Stimulated activated CD4-positive, alpha-beta T cell treated with anti-CD3 and anti-CD28 coated beads, Interleukin-1b, Interleukin-23, amount 100 ng/mL, for 48 hours (primary cell): ENCODE results near the gene FUT1.
"Not testable (repeated sequence)": the region's sequence is repeated elsewhere in the genome, so short reads cannot be mapped to it uniquely, and the experiment has no call there.

Experiments
- DNase-seq: peaks from one replicate; pipeline ENCODE4 v3.0.0-alpha.2; 2020

Gene FUT1

GRCh38 chr19:48752496-48753365 is at the start of gene FUT1:
FUT1 (minus strand) TSS chr19:48752641; CDS start chr19:48751281, 1,360 bp downstream.
- peak; percentile 31 for DNase-seq

GRCh38 chr19:48799358-48800300 is 47.2 kb upstream of the FUT1 start:
- no peak for DNase-seq

DNA sequence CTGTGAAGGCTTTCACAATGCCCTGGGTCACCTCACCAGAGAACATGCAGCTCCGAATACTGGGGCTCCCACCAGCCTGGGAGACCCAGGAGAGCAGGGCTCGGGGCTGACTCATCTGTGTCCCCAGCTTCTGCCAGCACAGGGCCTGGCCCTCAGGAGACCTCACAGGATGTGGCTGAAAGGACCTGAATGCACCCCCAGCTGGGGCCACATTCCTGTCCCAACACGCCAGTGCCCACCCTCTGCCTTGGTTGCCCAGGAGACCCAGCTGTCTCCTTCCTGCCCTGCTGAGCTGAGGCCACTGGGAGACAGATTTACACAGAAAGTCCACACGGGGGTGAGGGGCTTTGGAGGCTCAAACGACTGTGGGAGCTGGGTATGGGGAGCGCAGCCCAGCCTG is 46.5 kb upstream of the FUT1 start:
- no peak for DNase-seq

DNA sequence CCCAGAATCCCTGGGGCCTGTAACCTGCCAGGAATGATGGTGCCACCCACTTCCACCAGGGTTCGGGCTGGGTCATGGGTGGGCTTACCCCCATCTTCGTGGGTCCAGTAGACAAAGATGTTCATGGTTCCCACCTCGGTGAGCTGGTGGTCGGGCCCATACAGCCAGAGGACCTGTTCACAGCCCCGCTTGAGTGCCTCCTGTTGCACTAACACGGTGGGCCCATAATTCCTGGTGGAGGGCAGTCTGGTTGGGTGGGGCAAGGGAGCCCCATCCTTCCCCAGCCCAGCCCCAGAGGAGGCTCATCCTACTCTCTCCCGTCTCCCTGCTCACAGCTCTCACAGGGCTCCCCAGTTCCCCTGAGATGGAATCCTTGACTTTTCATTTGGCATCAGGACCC is 44.7 kb upstream of the FUT1 start:
- DNase-seq, result no peak

- no peak for DNase-seq
Measured at GRCh38 chr19:48796298-48797083, 44.0 kb upstream of the FUT1 start.

GRCh38 chr19:48795685-48796070 is 43.2 kb upstream of the FUT1 start:
- DNase-seq, result no peak

GRCh38 chr19:48795055-48795684 is 42.7 kb upstream of the FUT1 start:
- DNase-seq, result peak; percentile 87

GRCh38 chr19:48794291-48794690 is 41.9 kb upstream of the FUT1 start:
- DNase-seq, result no peak

- no peak for DNase-seq
Measured at GRCh38 chr19:48793271-48793670, 40.8 kb upstream of the FUT1 start.

DNA sequence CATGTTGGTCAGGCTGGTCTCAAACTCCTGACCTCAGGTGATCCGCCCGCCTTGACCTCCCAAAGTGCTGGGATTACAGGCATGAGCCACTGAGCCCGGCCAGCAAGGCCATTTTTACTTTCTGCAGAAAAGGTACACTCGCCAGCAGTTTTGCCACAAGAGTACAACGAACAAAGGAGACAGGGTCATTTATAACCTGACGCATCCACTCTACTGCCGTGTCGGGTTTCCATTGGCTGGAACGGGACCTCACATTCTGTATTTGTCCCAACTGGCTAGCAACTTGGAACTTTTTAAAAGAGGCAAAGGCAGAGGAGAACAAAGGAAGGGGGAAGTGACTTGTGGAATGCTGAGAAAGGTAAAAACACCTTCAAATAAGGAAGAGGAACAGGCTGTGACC is 34.9 kb upstream of the FUT1 start:
- DNase-seq, result not testable (repeated sequence)

GRCh38 chr19:48786422-48786821 is 34.0 kb upstream of the FUT1 start:
- DNase-seq, result not testable (repeated sequence)

- no peak for DNase-seq
Measured at GRCh38 chr19:48784527-48784926, 32.1 kb upstream of the FUT1 start.

DNA sequence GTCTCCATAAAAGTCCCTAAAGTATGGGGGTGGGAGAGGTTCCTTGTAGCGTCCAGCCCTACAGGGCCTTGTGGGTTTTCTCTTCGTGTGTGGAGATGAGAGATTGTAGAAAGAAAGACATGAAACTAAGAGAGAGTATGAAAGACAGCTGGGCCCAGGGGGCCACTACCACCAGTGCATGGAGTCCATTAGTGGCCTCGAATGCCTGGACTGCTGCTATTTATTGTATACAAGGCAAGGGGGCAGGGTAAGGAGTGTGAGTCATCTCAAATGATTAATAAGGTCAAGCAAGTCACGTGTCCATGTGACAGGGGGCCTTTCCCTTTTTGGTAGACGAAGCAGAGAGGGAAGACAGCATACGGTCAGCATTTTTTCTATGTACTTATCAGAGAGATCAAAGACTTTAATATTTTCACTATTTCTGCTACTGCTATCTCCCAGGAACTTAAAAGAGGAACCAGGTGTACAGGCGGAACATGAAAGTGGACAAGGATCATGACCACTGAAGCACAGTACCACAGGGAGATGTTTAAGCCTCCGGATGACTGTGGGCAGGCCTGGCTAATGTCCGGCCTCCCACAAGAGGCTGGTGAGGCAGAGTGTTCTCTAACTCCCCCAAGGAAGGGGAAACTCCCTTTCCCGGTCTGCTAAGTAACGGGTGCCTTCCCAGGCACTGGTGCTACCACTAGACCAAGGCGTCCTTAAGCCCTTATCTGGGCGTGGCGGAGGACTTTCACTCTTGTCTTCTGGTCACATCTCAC is 28.4 kb upstream of the FUT1 start:
- no peak for DNase-seq

DNA sequence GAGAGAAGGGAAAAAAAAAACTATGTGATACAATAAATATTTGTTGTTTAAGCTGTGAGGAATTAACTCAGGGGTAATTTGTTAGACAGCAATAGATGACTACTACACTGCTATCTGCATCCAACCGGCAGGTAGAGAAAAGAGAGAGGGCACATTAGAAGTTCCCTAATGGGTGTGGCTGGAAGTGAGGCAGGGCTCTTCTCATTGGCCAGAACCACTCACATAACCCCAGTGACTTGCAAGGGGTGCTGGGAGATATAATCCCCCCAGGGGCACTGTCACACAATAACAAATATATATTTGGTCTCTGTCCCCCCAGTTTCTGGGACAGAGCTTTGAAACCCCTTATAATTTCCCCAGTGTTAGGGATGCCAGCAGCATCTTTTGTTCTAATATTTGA is 27.2 kb upstream of the FUT1 start:
- no peak for DNase-seq

GRCh38 chr19:48777720-48778119 is 25.3 kb upstream of the FUT1 start:
- DNase-seq, result no peak

GRCh38 chr19:48777139-48777538 is 24.7 kb upstream of the FUT1 start:
- no peak for DNase-seq

- DNase-seq, result no peak
Measured at GRCh38 chr19:48772503-48772953, 20.1 kb upstream of the FUT1 start.

DNA sequence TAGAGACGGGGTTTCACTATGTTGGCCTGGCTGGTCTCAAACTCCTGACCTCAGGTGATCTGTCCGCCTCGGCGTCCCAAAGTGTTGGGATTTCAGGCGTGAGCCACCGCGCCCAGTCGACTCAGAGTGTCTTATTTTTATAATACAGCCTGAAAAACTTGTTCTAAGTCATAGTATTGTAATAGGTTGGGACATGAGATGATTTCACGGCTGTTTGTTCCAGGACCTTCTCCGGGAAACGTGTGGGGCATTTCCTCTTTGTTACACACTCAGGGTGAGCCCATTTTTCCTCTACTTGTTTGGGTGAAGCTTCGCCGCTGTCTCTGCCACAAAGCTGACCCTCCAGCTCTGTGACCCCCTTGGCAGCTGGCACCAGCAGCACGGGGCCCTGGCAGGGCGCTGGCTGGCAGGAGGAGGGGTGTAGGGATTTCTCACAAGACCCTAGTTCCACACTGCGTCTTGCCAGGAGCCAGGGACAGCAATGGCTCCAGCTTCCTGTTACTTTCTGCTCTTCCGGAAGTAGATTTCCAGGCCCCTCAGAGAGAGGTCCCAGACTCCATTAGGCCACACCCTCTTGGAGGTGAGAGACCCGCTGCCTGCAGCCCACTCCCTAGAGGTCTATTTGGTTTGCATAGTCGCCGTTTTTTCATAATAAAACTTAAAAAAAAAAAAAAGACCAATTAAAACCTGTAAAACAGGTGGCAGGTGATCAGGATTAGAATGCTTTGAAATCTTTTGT is 18.5 kb upstream of the FUT1 start:
- DNase-seq, result no peak

DNA sequence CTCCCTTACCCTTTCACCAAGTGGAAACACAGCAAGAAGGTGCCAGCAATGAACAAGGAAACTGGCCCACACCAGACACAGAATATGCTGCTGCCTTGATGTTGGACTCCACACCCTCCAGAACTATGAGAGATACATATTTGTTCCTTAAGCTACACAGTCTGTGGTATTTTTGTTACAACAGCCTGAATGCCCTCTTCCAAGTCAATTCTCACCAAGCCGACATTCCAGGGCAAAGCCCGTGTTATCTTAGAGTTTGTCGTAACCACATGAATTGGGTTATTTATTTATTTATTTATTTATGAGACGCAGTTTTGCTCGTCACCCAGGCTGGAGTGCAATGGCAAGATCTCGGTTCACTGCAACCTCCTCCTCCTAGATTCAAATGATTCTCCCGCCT is 17.8 kb upstream of the FUT1 start:
- DNase-seq, result no peak

- no peak for DNase-seq
Measured at GRCh38 chr19:48768994-48769713, 16.7 kb upstream of the FUT1 start.
